Fibroblast of mammary gland (primary cell): ENCODE results near the gene NKRF.
"Not testable (repeated sequence)": the region's sequence is repeated elsewhere in the genome, so short reads cannot be mapped to it uniquely, and the experiment has no call there.

Experiments
- DNase-seq: peaks from one replicate; pipeline ENCODE4 v3.0.0-alpha.2; 2010; ENCODE audit warnings: low read depth
- H3K4me3 ChIP-seq: 2 replicates; pipeline ENCODE4 v1.5.1; 2011; ENCODE audit warnings: low read depth, mild to moderate bottlenecking, low read length, moderate library complexity; ENCODE audit not compliant: control insufficient read depth
- TF ChIP-seq, protein P1 (sequence below): conservative IDR thresholded peaks from 2 replicates; pipeline ENCODE4 v1.5.1; 2011; ENCODE audit warnings: low read depth, low read length, inconsistent platforms; ENCODE audit not compliant: control insufficient read depth, insufficient read depth

The NKRF gene

DNA sequence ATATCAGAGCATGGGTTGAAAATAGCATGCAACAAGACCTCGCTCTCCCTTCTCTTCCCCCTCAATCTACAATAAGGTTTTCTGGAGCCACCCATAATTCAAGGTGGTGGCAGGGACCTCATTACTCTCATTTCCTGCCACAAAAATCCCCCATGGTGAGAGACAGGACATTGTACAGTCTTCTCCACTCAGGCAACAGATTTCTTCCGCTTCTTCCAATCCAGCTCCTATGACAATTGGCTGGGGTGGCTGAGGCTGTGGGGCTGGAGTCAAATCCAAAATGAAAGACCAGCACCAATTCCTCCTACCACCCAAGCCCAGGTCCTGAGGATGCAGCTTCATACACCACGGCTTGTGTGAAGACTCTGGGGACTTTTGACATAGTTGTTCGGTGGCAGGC lies 40.3 kb upstream of the NKRF start:
- no peak overlapping the region for H3K4me3 ChIP-seq
- TF ChIP-seq, protein P1, sequence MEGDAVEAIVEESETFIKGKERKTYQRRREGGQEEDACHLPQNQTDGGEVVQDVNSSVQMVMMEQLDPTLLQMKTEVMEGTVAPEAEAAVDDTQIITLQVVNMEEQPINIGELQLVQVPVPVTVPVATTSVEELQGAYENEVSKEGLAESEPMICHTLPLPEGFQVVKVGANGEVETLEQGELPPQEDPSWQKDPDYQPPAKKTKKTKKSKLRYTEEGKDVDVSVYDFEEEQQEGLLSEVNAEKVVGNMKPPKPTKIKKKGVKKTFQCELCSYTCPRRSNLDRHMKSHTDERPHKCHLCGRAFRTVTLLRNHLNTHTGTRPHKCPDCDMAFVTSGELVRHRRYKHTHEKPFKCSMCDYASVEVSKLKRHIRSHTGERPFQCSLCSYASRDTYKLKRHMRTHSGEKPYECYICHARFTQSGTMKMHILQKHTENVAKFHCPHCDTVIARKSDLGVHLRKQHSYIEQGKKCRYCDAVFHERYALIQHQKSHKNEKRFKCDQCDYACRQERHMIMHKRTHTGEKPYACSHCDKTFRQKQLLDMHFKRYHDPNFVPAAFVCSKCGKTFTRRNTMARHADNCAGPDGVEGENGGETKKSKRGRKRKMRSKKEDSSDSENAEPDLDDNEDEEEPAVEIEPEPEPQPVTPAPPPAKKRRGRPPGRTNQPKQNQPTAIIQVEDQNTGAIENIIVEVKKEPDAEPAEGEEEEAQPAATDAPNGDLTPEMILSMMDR = no peak
- no peak for DNase-seq

DNA sequence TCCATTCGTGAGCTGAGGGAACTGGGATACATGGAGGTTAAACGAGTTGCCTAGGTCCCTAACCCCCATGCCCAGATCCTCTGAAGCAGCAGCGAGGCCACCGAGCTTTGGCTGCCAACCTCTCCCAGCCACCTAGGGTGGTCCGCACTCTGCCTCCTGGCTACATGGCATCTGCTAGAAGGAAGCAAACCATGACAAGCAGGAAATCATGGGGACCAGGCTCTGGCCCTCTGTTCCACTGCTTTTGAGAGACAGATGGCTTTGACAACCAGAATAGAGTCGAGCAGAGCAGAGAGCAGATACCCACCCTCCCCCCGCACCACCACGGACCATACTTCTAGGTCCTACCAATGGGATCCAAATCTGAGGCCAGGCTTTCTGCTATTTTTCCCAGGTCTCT lies 37.5 kb upstream of the NKRF start:
- DNase-seq = no peak
- no peak overlapping the region for H3K4me3 ChIP-seq
- TF ChIP-seq, protein P1 = no peak

DNA sequence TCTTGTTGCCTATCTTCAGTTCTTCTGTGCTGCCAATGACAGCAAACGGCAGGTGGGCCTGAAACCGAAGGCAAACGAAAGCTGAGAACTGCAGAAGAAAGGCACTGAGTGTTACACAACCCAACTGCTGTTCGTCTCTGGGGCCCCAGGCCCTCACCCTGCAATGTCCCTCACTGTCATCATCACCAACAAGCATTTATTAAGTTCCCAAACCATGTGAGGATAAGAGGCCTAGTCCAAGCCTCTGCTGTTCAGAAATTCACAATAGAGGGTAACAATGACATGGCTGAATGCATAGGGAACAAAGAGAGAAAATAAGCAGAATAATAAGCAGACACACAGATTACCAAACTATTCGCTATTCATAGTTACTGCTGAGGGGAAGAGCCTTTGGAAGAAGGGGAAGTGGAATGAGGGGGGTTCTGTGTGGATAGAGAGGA lies 34.5 kb upstream of the NKRF start:
- no peak overlapping the region for H3K4me3 ChIP-seq
- DNase-seq = no peak
- TF ChIP-seq, protein P1 = no peak

DNA sequence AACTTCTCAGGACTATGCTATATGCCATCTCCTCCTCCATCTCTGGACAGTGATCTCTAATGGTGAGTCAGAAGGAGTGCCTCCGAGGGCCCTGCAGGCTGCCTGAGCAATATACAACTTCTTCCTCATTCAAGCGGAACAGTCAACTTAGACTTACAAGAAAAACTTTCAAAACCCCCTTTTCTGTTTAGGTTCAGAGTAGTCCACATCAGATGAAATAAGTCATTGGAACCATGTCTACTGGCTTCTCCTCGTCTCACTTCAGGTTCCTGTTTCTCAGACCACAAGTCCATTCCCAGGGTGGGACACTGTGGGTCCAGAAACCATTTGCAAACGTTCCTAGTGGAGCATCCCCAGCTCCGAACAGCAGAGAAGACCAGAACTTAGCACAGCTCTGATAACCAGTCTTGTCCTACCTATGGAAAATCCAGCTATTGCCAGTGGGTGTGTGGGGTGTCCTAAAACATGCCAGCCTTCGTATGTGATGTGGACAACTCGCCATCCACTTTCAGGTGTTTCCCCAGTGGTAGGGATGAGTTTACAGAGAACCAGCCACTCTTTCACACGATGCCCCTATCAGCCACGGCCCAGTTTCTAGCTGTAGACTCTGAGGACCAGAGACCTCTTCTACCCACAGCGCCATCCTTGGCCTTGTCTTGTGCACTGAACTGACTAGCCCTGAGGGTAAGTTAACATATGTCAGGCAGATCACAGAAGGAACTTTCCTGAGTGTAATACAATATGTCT lies 32.7 kb upstream of the NKRF start:
- no peak for DNase-seq
- TF ChIP-seq, protein P1 = no peak
- no peak overlapping the region for H3K4me3 ChIP-seq

DNA sequence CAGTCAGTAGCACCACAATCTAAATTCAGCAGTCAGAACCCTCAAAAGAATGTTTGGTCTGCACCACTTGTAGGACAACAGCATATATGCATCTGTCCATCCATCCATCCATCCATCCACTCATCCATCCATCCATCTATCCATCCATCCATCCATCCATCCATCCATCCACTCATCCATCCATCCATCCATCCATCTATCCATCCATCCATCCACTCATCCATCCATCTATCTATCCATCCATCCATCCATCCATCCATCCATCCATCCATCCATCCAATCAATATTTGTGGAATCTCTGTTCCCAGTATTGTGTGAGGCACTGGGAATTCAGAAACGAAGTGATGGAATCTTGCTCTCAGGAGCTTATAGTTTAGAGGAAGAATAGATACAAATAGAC lies 31.2 kb upstream of the NKRF start:
- H3K4me3 ChIP-seq, DNase-seq: not testable (repeated sequence)

DNA sequence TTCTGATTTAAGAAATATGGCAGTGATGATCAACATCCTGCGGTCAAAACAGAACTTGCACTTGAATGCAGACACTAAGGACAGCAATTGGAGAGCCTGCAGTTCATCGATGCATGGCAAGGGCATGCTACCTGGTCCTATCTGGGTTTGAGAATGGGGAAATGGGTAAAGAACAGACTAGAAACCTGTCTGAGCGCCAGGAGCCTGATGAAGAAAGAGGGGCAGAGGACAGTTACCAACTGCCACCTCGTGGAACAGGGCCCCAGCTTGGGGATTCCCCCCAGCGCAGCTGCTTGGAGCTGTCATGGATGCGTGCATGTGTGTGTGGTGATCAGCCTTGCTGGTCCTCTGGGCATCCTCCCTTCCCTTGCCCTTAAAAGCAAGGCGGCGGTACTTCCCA lies 30.2 kb upstream of the NKRF start:
- no peak overlapping the region for H3K4me3 ChIP-seq
- no peak for DNase-seq
- TF ChIP-seq, protein P1 = no peak

DNA sequence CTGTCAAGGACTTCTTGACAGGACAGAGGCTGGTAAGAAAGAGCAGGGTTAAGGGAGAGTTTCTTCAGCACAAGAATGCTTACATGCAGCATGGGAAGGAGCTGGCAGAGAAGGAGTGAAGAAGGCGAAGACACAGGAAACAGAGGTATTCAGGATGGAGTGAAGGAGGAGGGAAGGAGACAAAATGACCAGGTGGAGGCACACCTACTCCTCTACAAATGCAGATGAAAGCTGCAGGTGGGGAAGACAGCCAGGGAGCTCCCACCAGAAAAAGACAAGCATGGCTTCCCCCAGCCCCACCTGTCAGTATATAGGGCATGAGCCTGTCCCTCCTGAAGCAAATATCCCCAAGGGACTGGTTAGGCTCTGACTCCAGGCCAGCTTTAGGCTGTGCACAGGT lies 29.6 kb upstream of the NKRF start:
- H3K4me3 ChIP-seq = no peak overlapping the region
- TF ChIP-seq, protein P1 = no peak
- DNase-seq = no peak
